H9 (cell line): ENCODE data around the gene CNNM3. TPM values are rescaled to one million over a fixed set of nuclear protein-coding genes. Genes with fewer than 3 reads are reported as not detected.
A peak's percentile ranks its signal among the peaks of the same experiment; 100 is the strongest.

Source experiments
- DNase-seq: peaks from one replicate; pipeline ENCODE4 v3.0.0-alpha.2; 2017
- H2AFZ ChIP-seq: one replicate; pipeline ENCODE4 v1.6.1; 2013; ENCODE audit warnings: mild to moderate bottlenecking, low read length, control low read depth, moderate library complexity
- H2AK5ac ChIP-seq: 2 replicates; pipeline ENCODE4 v1.6.1; 2013; ENCODE audit warnings: low read length, control low read depth, mixed read lengths; ENCODE audit not compliant: insufficient read length
- H2BK120ac ChIP-seq: one replicate; pipeline ENCODE4 v1.6.1; 2013; ENCODE audit warnings: low read depth, mild to moderate bottlenecking, low read length, control low read depth, inconsistent platforms; ENCODE audit not compliant: poor library complexity, severe bottlenecking
- H2BK12ac ChIP-seq: 2 replicates; pipeline ENCODE4 v1.6.1; 2013; ENCODE audit warnings: low read length, control low read depth, mixed read lengths, low read depth; ENCODE audit not compliant: insufficient read length
- H2BK15ac ChIP-seq: 2 replicates; pipeline ENCODE4 v1.6.1; 2013; ENCODE audit warnings: low read depth, low read length, control low read depth
- H2BK20ac ChIP-seq: one replicate; pipeline ENCODE4 v1.6.1; 2013; ENCODE audit warnings: low read depth, mild to moderate bottlenecking, low read length, control low read depth, inconsistent platforms; ENCODE audit not compliant: poor library complexity, severe bottlenecking
- H2BK5ac ChIP-seq: 2 replicates; pipeline ENCODE4 v1.6.1; 2013; ENCODE audit warnings: low read length, control low read depth, mixed read lengths; ENCODE audit not compliant: insufficient read length
- H3K14ac ChIP-seq: 2 replicates; pipeline ENCODE4 v1.6.1; 2013; ENCODE audit warnings: low read length, control low read depth; ENCODE audit not compliant: insufficient read depth
- H3K18ac ChIP-seq: 2 replicates; pipeline ENCODE4 v1.6.1; 2013; ENCODE audit warnings: low read depth, mild to moderate bottlenecking, mixed read lengths, low read length, control low read depth; ENCODE audit not compliant: insufficient read length
- H3K23ac ChIP-seq: 2 replicates; pipeline ENCODE4 v1.6.1; 2013; ENCODE audit warnings: low read length, control low read depth, mixed read lengths, low read depth; ENCODE audit not compliant: insufficient read length
- H3K23me2 ChIP-seq: 2 replicates; pipeline ENCODE4 v1.6.1; 2013; ENCODE audit warnings: low read depth, mild to moderate bottlenecking, mixed read lengths, low read length, control low read depth; ENCODE audit not compliant: insufficient read length, poor library complexity, severe bottlenecking
- H3K27ac ChIP-seq: 2 replicates; pipeline ENCODE4 v1.5.1; 2013; ENCODE audit warnings: low read length, control low read depth, mixed read lengths, low read depth; ENCODE audit not compliant: insufficient read length
- H3K27me3 ChIP-seq: 2 replicates; pipeline ENCODE4 v1.6.1; 2013; ENCODE audit warnings: low read length, control low read depth, inconsistent platforms; ENCODE audit not compliant: insufficient read depth
- H3K4ac ChIP-seq: 2 replicates; pipeline ENCODE4 v1.6.1; 2013; ENCODE audit warnings: low read depth, mild to moderate bottlenecking, control low read depth, inconsistent platforms, low read length, moderate library complexity
- H3K4me1 ChIP-seq: 2 replicates; pipeline ENCODE4 v1.6.1; 2013; ENCODE audit warnings: low read length, control low read depth, inconsistent platforms; ENCODE audit not compliant: insufficient read depth
- H3K4me2 ChIP-seq: 2 replicates; pipeline ENCODE4 v1.6.1; 2013; ENCODE audit warnings: low read length, control low read depth, mixed read lengths; ENCODE audit not compliant: insufficient read length, insufficient read depth
- H3K56ac ChIP-seq: 2 replicates; pipeline ENCODE4 v1.6.1; 2013; ENCODE audit warnings: low read depth, mild to moderate bottlenecking, mixed read lengths, low read length, control low read depth; ENCODE audit not compliant: insufficient read length
- H3K79me1 ChIP-seq: 2 replicates; pipeline ENCODE4 v1.6.1; 2013; ENCODE audit warnings: low read depth, mild to moderate bottlenecking, moderate library complexity, low read length, control low read depth, inconsistent platforms; ENCODE audit not compliant: insufficient read depth, poor library complexity, severe bottlenecking
- H3K79me2 ChIP-seq: 2 replicates; pipeline ENCODE4 v1.6.1; 2013; ENCODE audit warnings: low read length, control low read depth, inconsistent platforms; ENCODE audit not compliant: insufficient read depth
- H3K9ac ChIP-seq: 2 replicates; pipeline ENCODE4 v1.6.1; 2013; ENCODE audit warnings: low read length, control low read depth, mixed read lengths; ENCODE audit not compliant: insufficient read length; ENCODE audit errors: extremely low read depth
- H3K9me3 ChIP-seq: one replicate; pipeline ENCODE4 v1.6.1; 2013; ENCODE audit warnings: low read depth, low read length, inconsistent platforms; ENCODE audit not compliant: control insufficient read depth
- H3T11ph ChIP-seq: one replicate; pipeline ENCODE4 v1.6.1; 2013; ENCODE audit warnings: mild to moderate bottlenecking, low read length, control low read depth, inconsistent platforms
- H4K20me1 ChIP-seq: one replicate; pipeline ENCODE4 v1.6.1; 2013; ENCODE audit not compliant: control insufficient read depth, insufficient read length, insufficient read depth
- H4K5ac ChIP-seq: 2 replicates; pipeline ENCODE4 v1.6.1; 2013; ENCODE audit warnings: low read depth, mild to moderate bottlenecking, mixed read lengths, low read length, control low read depth; ENCODE audit not compliant: insufficient read length
- H4K8ac ChIP-seq: replicated peaks from 2 replicates; pipeline ENCODE4 v1.6.1; 2013; ENCODE audit warnings: low read length, control low read depth, mixed read lengths, low read depth; ENCODE audit not compliant: insufficient read length
- H4K91ac ChIP-seq: 2 replicates; pipeline ENCODE4 v1.6.1; 2013; ENCODE audit warnings: low read depth, mild to moderate bottlenecking, moderate library complexity, mixed read lengths, low read length, control low read depth; ENCODE audit not compliant: insufficient read length
- H3K27ac Mint-ChIP-seq, 3 experiments: 2 replicates in 2 of 3; 3 replicates in 1 of 3; pipeline ENCODE4 v1.8.0; 2020 to 2021; ENCODE audit warnings: mixed read lengths in 3 of 3, mild to moderate bottlenecking in 1 of 3, moderate library complexity in 1 of 3
- H3K27me3 Mint-ChIP-seq: 2 replicates; pipeline ENCODE4 v1.8.0; 2021; ENCODE audit warnings: low read depth, mild to moderate bottlenecking, moderate library complexity, mixed read lengths
- H3K36me3 Mint-ChIP-seq, 3 experiments: 2 replicates in 2 of 3; 3 replicates in 1 of 3; pipeline ENCODE4 v1.8.0; 2020 to 2021; ENCODE audit warnings: low read depth in 3 of 3, mixed read lengths in 3 of 3; ENCODE audit not compliant: insufficient read depth in 1 of 3
- H3K4me1 Mint-ChIP-seq, 2 experiments: 2 replicates each; pipeline ENCODE4 v1.8.0; 2020; ENCODE audit warnings: mixed read lengths in 2 of 2
- H3K4me3 Mint-ChIP-seq, 2 experiments: 2 replicates in 1 of 2; 3 replicates in 1 of 2; pipeline ENCODE4 v1.8.0; 2020 to 2021; ENCODE audit warnings: mild to moderate bottlenecking in 2 of 2, mixed read lengths in 2 of 2, moderate library complexity in 1 of 2
- H3K9me3 Mint-ChIP-seq, 2 experiments: 2 replicates in 1 of 2; 3 replicates in 1 of 2; pipeline ENCODE4 v1.8.0; 2020; ENCODE audit warnings: mild to moderate bottlenecking in 2 of 2, mixed read lengths in 2 of 2, moderate library complexity in 1 of 2
- CTCF ChIP-seq: fragments of 200-600 bp; sonication (generic); conservative IDR thresholded peaks from 3 replicates; pipeline ENCODE4 v1.8.0; 2021; ENCODE audit warnings: antibody characterized with exemption, mild to moderate bottlenecking
- WGBS: extraction: QIAGEN DNeasy Blood & Tissue Kit; methylation state at CpG from one replicate; pipeline ENCODE4 v1.1.7; 2013; ENCODE audit warnings: missing lambda C conversion rate, low lambda C conversion rate, mixed read lengths; ENCODE audit not compliant: insufficient read length; ENCODE audit errors: extremely low coverage; 5-methylcytosine and 5-hydroxymethylcytosine counted together
- total RNA-seq: library from RNA; stranded (reverse); gene quantifications from 2 replicates; pipeline ENCODE4 v1.2.1, GENCODE V29; 2021

The CNNM3 gene
- total RNA-seq, 1 experiment from 2014 or later = 25.0 TPM

- Histone ChIP-seq H3K79me1 (no peaks in the 10 kb centered on the region), H3T11ph (no peak overlapping the region), H3K9me3 (no peaks in the 10 kb centered on the region), H3K18ac (no peak overlapping the region), H2BK20ac (no peak overlapping the region), H3K56ac (no peak overlapping the region), H3K4me2 (peak overlapping the region; percentile 35), H2BK5ac (no peak overlapping the region), H3K4ac (no peak overlapping the region), H2AFZ (no peak overlapping the region), H3K27ac (no peak overlapping the region), H3K9ac (no peak overlapping the region), H3K27me3 (no peaks in the 10 kb centered on the region), H3K14ac (no peak overlapping the region), H3K79me2 (peaks cover 2% of the 10 kb centered on the region; the same call in 1 of the 2 replicates), H4K5ac (no peak overlapping the region), H3K23me2 (peaks cover 6% of the 10 kb centered on the region), H4K8ac (no peak overlapping the region), H2BK15ac (no peak overlapping the region), H2BK120ac (no peak overlapping the region), H2BK12ac (no peak overlapping the region), H3K4me1 (no peaks in the 10 kb centered on the region; the same call in 1 of the 2 replicates), H3K23ac (no peak overlapping the region), H2AK5ac (no peak overlapping the region), H4K91ac (no peak overlapping the region), H4K20me1 (peaks cover 2% of the 10 kb centered on the region)
- peaks cover 20 to 48% (median 39%) of the 10 kb centered on the region in 3 experiments for H3K36me3 Mint-ChIP-seq
- peaks cover 22 to 24% of the 10 kb centered on the region in 2 experiments for H3K4me1 Mint-ChIP-seq
- no peaks in the 10 kb centered on the region; the same call in 1 of the 2 replicates for H3K27me3 Mint-ChIP-seq
- H3K4me3 Mint-ChIP-seq = peak overlapping the region; percentile 67 to 80
- peak overlapping the region in 2 of 3 experiments; percentile 70 to 87; a peak in 5 of 7 replicates for H3K27ac Mint-ChIP-seq
- no peak for TF ChIP-seq CTCF
- H3K9me3 Mint-ChIP-seq = no peaks in the 10 kb centered on the region
- WGBS = no CpG with 5 or more reads among the region's 11 CpGs
- no peak for DNase-seq
Observed at GRCh38 chr2:96859099-96859649, 43.1 kb downstream of the CNNM3 start.
